Lower leg skin (tissue), 3 donors: ENCODE data around the gene HIRA.

Experiments
- POLR2A ChIP-seq, 2 donors: fragments of 450-650 bp; IDR thresholded peaks; one replicate each; pipeline ENCODE4 v1.6.1; 2016 to 2017; ENCODE audit warnings: antibody characterized with exemption in 2 of 2, mild to moderate bottlenecking in 1 of 2, moderate library complexity in 1 of 2
- TF ChIP-seq, protein P1 (sequence below), 3 donors: fragments of 450-650 bp; IDR thresholded peaks; one replicate each; pipeline ENCODE4 v1.5.1; 2016; ENCODE audit warnings: antibody characterized with exemption in 3 of 3, mild to moderate bottlenecking in 3 of 3, moderate library complexity in 2 of 3

- TF ChIP-seq, protein P1, sequence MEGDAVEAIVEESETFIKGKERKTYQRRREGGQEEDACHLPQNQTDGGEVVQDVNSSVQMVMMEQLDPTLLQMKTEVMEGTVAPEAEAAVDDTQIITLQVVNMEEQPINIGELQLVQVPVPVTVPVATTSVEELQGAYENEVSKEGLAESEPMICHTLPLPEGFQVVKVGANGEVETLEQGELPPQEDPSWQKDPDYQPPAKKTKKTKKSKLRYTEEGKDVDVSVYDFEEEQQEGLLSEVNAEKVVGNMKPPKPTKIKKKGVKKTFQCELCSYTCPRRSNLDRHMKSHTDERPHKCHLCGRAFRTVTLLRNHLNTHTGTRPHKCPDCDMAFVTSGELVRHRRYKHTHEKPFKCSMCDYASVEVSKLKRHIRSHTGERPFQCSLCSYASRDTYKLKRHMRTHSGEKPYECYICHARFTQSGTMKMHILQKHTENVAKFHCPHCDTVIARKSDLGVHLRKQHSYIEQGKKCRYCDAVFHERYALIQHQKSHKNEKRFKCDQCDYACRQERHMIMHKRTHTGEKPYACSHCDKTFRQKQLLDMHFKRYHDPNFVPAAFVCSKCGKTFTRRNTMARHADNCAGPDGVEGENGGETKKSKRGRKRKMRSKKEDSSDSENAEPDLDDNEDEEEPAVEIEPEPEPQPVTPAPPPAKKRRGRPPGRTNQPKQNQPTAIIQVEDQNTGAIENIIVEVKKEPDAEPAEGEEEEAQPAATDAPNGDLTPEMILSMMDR (IDR thresholded peaks at IDR 0.05): no peak
- no peak for TF ChIP-seq POLR2A (IDR thresholded peaks at IDR 0.05)
Measured at GRCh38 chr22:19448739-19449421, 17.3 kb upstream of the HIRA start.
